Measurements from ENCODE around the gene ZNF511.

ZNF511 gene

GRCh38 chr10:133350950-133351329 is 42.2 kb downstream of the ZNF511 start:
- Histone ChIP-seq H4K20me1 (ENCODE audit: insufficient read depth, low read length) (no peaks in the 10 kb centered on the region), H3K4me1 (ENCODE audit: insufficient read depth, low read length, severe bottlenecking) (no peaks in the 10 kb centered on the region), H3K27ac (ENCODE audit: low read depth, low read length, poor library complexity, severe bottlenecking) (no peak overlapping the region), H3K27me3 (ENCODE audit: insufficient read depth, low read length) (peaks cover 4% of the 10 kb centered on the region; the same call in 1 of the 2 replicates), H3F3A (ENCODE audit: insufficient read depth, low read length) (no peaks in the 10 kb centered on the region), H3K4me3 (ENCODE audit: low read depth, low read length, poor library complexity, severe bottlenecking) (no peak overlapping the region), H3K9me3 (ENCODE audit: low read length) (no peaks in the 10 kb centered on the region), H3K9ac (ENCODE audit: low read length) (no peak overlapping the region), H3K36me3 (ENCODE audit: insufficient read depth, low read length) (no peaks in the 10 kb centered on the region), H3K4me2 (ENCODE audit: low read length) (no peak overlapping the region), H2AFZ (ENCODE audit: low read length) (no peak overlapping the region), H3K9me2 (ENCODE audit: low read depth, low read length) (no peaks in the 10 kb centered on the region), H3K79me2 (ENCODE audit: insufficient read depth, low read length) (no peaks in the 10 kb centered on the region)
- TF ChIP-seq CTCF (IDR thresholded peaks at IDR 0.05; ENCODE audit: low read length) (no peak), EZH2 (IDR thresholded peaks at IDR 0.05; ENCODE audit: borderline replicate concordance, low read length) (no peak)

GRCh38 chr10:133351408-133352318 is 42.9 kb downstream of the ZNF511 start:
- no peaks in the 10 kb centered on the region for H3K79me2 ChIP-seq (ENCODE audit: insufficient read depth, low read length)
- TF ChIP-seq EZH2 (IDR thresholded peaks at IDR 0.05; ENCODE audit: borderline replicate concordance, low read length), result no peak
- no peak for TF ChIP-seq CTCF (IDR thresholded peaks at IDR 0.05; ENCODE audit: low read length)
- no peak overlapping the region for H3K4me2 ChIP-seq (ENCODE audit: low read length)
- H3F3A ChIP-seq (ENCODE audit: insufficient read depth, low read length), result no peaks in the 10 kb centered on the region
- no peaks in the 10 kb centered on the region for H3K9me3 ChIP-seq (ENCODE audit: low read length)
- no peaks in the 10 kb centered on the region for H3K36me3 ChIP-seq (ENCODE audit: insufficient read depth, low read length)
- no peaks in the 10 kb centered on the region for H3K9me2 ChIP-seq (ENCODE audit: low read depth, low read length)
- H3K9ac ChIP-seq (ENCODE audit: low read length), result no peak overlapping the region
- peaks cover 4% of the 10 kb centered on the region; the same call in 1 of the 2 replicates for H3K27me3 ChIP-seq (ENCODE audit: insufficient read depth, low read length)
- no peak overlapping the region for H3K27ac ChIP-seq (ENCODE audit: low read depth, low read length, poor library complexity, severe bottlenecking)
- no peaks in the 10 kb centered on the region for H3K4me1 ChIP-seq (ENCODE audit: insufficient read depth, low read length, severe bottlenecking)
- no peak overlapping the region for H2AFZ ChIP-seq (ENCODE audit: low read length)
- no peak overlapping the region for H3K4me3 ChIP-seq (ENCODE audit: low read depth, low read length, poor library complexity, severe bottlenecking)
- H4K20me1 ChIP-seq (ENCODE audit: insufficient read depth, low read length), result no peaks in the 10 kb centered on the region

- TF ChIP-seq EZH2 (IDR thresholded peaks at IDR 0.05; ENCODE audit: borderline replicate concordance, low read length) (no peak), CTCF (IDR thresholded peaks at IDR 0.05; ENCODE audit: low read length) (no peak)
- H3K4me1 ChIP-seq (ENCODE audit: insufficient read depth, low read length, severe bottlenecking), result peaks cover 7% of the 10 kb centered on the region
- no peak overlapping the region for H2AFZ ChIP-seq (ENCODE audit: low read length)
- no peak overlapping the region for H3K9ac ChIP-seq (ENCODE audit: low read length)
- H3K9me3 ChIP-seq (ENCODE audit: low read length), result no peaks in the 10 kb centered on the region
- H3K27me3 ChIP-seq (ENCODE audit: insufficient read depth, low read length), result peaks cover 4% of the 10 kb centered on the region; the same call in 1 of the 2 replicates
- no peak overlapping the region for H3K27ac ChIP-seq (ENCODE audit: low read depth, low read length, poor library complexity, severe bottlenecking)
- no peaks in the 10 kb centered on the region for H3F3A ChIP-seq (ENCODE audit: insufficient read depth, low read length)
- H4K20me1 ChIP-seq (ENCODE audit: insufficient read depth, low read length), result no peaks in the 10 kb centered on the region
- H3K4me2 ChIP-seq (ENCODE audit: low read length), result no peak overlapping the region
- no peak overlapping the region for H3K4me3 ChIP-seq (ENCODE audit: low read depth, low read length, poor library complexity, severe bottlenecking)
- no peaks in the 10 kb centered on the region for H3K79me2 ChIP-seq (ENCODE audit: insufficient read depth, low read length)
- no peaks in the 10 kb centered on the region for H3K9me2 ChIP-seq (ENCODE audit: low read depth, low read length)
- H3K36me3 ChIP-seq (ENCODE audit: insufficient read depth, low read length), result no peaks in the 10 kb centered on the region
Observed at GRCh38 chr10:133353202-133353959, 44.7 kb downstream of the ZNF511 start.

Measured in OCI-LY1 (cell line).